Stimulated activated naive CD8-positive, alpha-beta T cell treated with anti-CD3 and anti-CD28 coated beads, Interleukin-15, Interleukin-2, amounts not matched to agents 100 ng/mL and 50 ng/mL, for 24 hours (primary cell): Measurements from ENCODE around the gene MTA3.

Source experiments
- H3K27ac Mint-ChIP-seq: one replicate; pipeline ENCODE4 v1.8.0; 2021; ENCODE audit warnings: mild to moderate bottlenecking, mixed read lengths
- H3K27me3 Mint-ChIP-seq: one replicate; pipeline ENCODE4 v1.8.0; 2021; ENCODE audit warnings: mixed read lengths
- H3K36me3 Mint-ChIP-seq: one replicate; pipeline ENCODE4 v1.8.0; 2021; ENCODE audit warnings: low read depth, mixed read lengths
- H3K4me1 Mint-ChIP-seq: one replicate; pipeline ENCODE4 v1.8.0; 2021; ENCODE audit warnings: low read depth, mixed read lengths
- H3K4me3 Mint-ChIP-seq: one replicate; pipeline ENCODE4 v1.8.0; 2021; ENCODE audit warnings: mild to moderate bottlenecking, mixed read lengths
- H3K9me3 Mint-ChIP-seq: one replicate; pipeline ENCODE4 v1.8.0; 2021; ENCODE audit warnings: mixed read lengths

MTA3 gene

DNA sequence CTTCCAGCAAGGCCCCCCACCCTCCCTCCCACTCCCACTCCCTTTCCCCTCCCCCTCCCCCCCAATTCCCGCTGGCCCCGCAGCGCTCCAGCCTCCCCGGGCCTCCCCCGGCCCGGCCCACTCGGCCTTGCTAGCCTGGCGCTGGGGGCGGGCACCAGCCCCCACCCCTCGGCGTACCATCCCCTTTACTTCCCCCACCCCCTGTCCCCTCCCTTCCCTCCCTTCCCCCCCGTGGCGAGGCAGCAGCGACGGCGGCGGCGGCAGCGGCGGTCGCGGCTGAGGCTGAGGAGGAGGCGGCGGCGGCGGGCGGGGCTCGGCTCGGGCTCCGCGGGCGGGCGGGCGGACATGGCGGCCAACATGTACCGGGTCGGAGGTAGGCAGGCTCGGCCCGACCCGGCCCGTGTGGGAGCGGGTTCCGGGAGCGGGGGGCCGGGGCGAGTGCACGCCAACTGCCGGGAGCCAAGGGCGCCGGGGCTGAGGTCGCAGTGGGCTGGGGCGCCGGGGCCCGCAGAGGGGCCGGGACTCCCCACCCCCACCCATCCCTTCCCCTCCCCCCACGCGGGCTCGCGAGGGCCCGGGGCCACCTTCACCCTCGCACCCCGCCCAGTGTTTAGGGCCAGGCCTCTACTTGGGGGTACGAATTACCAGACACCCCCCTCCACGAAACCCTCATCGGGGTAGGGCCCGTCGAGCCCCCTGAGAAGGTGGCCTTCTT lies at the start of gene MTA3:
Gene MTA3 (plus strand): TSS at position 232 of the 715 bp plus-strand sequence. CDS start 114 bp downstream, at position 346.
- H3K27me3 Mint-ChIP-seq = no peaks in the 10 kb centered on the region
- peaks cover 13% of the 10 kb centered on the region for H3K36me3 Mint-ChIP-seq
- peak within 1 kb of the TSS; percentile 88 for H3K4me3 Mint-ChIP-seq
- no peaks in the 10 kb centered on the region for H3K9me3 Mint-ChIP-seq
- H3K4me1 Mint-ChIP-seq = peaks cover 32% of the 10 kb centered on the region
- H3K27ac Mint-ChIP-seq = peak within 1 kb of the TSS; percentile 94

DNA sequence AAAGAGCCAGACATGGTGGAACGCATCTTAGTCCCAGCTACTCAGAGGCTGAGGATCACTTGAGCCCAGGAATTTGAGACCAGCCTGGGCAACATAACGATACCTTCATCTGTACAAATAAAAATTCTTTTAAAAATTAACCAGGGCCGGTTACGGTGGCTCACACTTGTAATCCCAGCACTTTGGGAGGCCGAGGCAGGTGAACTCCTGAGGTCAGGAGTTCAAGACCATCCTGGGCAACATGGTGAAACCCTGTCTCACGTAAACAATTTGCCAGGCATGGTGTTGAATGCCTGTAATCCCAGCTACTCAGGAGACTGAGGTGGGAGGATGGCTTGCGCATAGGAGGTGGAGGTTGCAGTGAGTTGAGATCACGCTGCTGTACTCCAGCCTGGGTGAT lies 48.8 kb upstream of the MTA3 start:
- H3K4me3 Mint-ChIP-seq = no peak overlapping the region
- H3K27ac Mint-ChIP-seq = no peak overlapping the region
- H3K9me3 Mint-ChIP-seq = no peaks in the 10 kb centered on the region
- H3K27me3 Mint-ChIP-seq = no peaks in the 10 kb centered on the region
- H3K36me3 Mint-ChIP-seq = no peaks in the 10 kb centered on the region
- H3K4me1 Mint-ChIP-seq = no peaks in the 10 kb centered on the region

DNA sequence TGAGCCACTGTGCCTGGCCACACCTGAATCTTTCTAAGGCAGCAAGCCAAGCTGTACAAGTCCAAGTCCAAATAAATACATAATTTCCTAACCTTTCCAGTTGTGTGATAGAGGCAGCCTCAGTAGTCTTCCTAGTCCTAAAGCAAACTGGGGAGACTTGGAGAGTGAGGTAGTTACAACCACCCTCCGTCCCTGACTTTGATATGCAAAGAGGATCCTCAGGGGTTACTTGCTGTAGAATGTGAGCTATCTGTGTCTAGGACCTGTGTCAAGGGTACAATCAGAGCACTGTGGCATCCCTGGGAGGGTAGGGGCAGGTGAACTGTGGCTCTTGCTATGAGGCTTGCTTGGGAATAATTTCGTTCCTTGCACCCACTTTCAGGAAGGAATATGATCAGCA lies 46.4 kb upstream of the MTA3 start:
- no peaks in the 10 kb centered on the region for H3K27me3 Mint-ChIP-seq
- no peak overlapping the region for H3K4me3 Mint-ChIP-seq
- H3K4me1 Mint-ChIP-seq = no peaks in the 10 kb centered on the region
- no peak overlapping the region for H3K27ac Mint-ChIP-seq
- H3K9me3 Mint-ChIP-seq = no peaks in the 10 kb centered on the region
- H3K36me3 Mint-ChIP-seq = no peaks in the 10 kb centered on the region

DNA sequence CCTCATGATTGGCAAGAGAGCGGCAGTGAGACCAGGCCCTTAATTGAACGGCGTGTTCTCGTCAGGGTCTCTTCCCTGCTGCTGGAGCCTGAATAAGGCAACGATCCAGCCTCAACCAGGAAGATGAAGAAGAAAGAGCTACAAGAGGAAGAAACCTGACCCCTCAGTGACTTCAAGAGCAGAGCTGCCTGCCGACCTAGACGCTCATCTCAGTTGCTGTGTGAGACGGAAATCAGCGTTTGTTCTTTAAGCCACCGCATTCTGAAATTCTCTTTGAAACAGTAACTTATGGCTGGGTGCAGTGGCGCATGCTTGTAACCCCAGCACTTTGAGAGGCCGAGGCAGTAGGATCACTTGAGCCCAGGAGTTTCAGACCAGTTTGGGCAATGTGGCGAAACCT lies 45.1 kb upstream of the MTA3 start:
- Mint-ChIP-seq H3K36me3 (no peaks in the 10 kb centered on the region), H3K9me3 (no peaks in the 10 kb centered on the region), H3K4me1 (no peaks in the 10 kb centered on the region), H3K27me3 (no peaks in the 10 kb centered on the region), H3K4me3 (no peak overlapping the region), H3K27ac (no peak overlapping the region)

DNA sequence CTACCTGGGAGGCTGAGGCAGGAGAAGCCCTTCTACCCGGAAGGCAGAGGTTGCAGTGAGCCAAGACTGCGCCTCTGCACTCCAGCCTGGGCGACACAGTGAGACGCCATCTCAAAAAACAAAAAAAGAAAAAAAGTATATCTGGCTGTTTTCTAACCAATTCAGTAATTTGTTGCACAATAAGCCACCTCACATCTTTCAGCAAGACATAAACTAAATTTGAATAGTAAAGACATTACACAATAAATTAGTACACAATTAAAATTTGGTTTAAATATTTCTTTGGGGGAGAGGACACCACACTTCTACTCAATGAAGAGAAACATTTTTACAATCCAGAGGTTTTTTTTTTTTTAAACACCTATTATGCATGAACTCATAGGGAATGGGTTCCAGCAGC lies 36.0 kb upstream of the MTA3 start:
- H3K4me1 Mint-ChIP-seq = no peaks in the 10 kb centered on the region
- no peaks in the 10 kb centered on the region for H3K9me3 Mint-ChIP-seq
- H3K36me3 Mint-ChIP-seq = no peaks in the 10 kb centered on the region
- H3K4me3 Mint-ChIP-seq = no peak overlapping the region
- H3K27ac Mint-ChIP-seq = no peak overlapping the region
- H3K27me3 Mint-ChIP-seq = no peaks in the 10 kb centered on the region

DNA sequence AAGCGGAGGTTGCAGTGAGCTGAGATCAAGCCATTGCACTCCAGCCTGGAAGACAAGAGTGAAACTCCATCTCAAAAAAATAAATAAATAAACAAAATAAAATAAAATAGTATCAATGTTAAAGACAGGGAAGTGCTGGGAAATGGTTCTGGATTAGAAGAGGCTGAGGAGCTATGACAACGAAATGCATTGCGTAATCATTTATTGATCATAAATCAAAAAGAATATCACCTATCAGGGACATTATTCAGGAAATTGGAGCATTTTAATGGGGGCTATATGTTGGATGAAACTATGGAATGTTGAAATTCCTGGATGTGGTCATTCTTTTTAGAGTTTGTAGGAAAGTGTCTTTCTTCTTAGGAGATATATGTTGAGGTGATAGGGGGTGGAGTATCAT lies 30.9 kb upstream of the MTA3 start:
- no peaks in the 10 kb centered on the region for H3K27me3 Mint-ChIP-seq
- H3K9me3 Mint-ChIP-seq = no peaks in the 10 kb centered on the region
- H3K4me3 Mint-ChIP-seq = no peak overlapping the region
- H3K27ac Mint-ChIP-seq = no peak overlapping the region
- no peaks in the 10 kb centered on the region for H3K4me1 Mint-ChIP-seq
- H3K36me3 Mint-ChIP-seq = no peaks in the 10 kb centered on the region

DNA sequence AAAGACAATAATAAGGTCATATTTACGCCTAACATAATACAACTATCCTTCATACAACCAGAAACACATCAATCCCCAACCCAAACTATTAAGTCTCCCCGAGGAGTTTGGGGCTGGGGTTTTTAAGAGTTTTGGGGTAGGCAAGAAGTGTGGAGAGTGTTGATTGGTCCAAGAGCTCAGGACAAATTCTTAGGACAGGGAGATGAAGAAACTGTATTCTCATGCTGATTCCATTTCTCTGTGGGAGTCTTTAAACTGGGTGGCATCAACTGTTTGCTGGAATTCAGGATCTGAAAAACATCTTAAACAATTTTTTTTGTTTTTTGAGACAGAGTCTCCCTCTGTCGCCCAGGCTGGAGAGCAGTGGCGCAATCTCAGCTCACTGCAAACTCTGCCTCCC lies 25.6 kb upstream of the MTA3 start:
- H3K9me3 Mint-ChIP-seq = no peaks in the 10 kb centered on the region
- H3K4me1 Mint-ChIP-seq = peaks cover 6% of the 10 kb centered on the region
- no peak overlapping the region for H3K27ac Mint-ChIP-seq
- H3K36me3 Mint-ChIP-seq = no peaks in the 10 kb centered on the region
- no peak overlapping the region for H3K4me3 Mint-ChIP-seq
- no peaks in the 10 kb centered on the region for H3K27me3 Mint-ChIP-seq

DNA sequence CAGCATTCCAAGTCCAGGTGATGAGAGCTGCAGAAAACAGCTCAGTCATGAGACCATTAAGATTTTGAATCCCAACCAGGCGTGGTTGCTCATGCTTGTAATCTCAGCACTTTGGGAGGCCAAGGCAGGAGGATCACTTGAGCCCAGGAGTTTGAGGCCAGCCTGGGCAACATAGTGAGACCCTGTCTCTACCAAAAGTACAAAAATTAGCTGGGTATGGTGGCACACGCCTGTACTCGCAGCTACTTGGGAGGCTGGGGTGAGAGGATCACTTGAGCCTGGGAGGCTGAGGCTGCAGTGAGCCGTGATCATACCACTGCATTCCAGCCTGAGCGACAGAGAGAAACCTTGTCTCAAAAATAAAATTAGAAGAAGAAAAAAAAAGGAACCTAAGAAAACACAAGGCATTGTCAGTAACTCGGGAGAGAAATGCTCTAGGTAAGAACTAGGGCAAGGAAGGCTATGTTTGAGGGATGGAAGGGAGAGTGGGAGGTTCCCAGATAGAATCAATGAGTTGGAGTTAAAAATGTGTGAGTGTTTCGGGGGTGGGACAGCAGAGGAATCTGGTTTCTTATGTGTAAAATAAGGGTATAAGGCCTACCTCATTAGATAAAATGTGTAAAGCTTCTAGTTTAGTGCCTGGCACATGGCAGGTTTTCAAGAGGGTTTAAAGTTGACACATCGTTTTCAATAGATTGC lies 23.3 kb upstream of the MTA3 start:
- H3K36me3 Mint-ChIP-seq = no peaks in the 10 kb centered on the region
- H3K4me1 Mint-ChIP-seq = peaks cover 6% of the 10 kb centered on the region
- H3K9me3 Mint-ChIP-seq = no peaks in the 10 kb centered on the region
- H3K27ac Mint-ChIP-seq = no peak overlapping the region
- no peak overlapping the region for H3K4me3 Mint-ChIP-seq
- H3K27me3 Mint-ChIP-seq = no peaks in the 10 kb centered on the region

DNA sequence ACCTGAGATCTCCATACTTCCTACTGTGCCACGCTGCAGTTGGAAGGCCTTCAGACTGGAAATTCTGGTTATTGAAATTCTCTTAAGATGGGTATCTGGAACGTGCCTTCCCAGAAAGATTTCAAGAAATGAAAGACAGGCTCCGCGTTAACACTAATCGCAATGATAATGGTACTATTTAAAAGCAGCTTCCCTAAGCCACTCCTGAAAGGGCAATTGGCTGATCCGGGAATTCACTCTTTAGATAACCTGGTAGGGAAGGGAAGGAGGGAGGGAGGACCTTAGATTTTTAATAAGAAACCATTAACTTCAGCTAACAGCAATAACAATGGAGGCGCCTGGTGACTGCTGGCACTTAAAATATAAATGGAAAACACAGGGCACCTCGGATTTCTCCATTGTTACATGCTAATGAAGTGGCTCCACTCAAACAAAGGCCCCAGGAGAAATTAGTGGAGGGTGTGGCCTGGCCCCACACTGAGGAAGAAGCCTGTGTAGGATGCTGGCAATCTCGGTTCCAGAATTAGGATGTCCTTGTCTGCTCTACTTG lies 22.5 kb upstream of the MTA3 start:
- H3K4me3 Mint-ChIP-seq = no peak overlapping the region
- no peak overlapping the region for H3K27ac Mint-ChIP-seq
- peaks cover 6% of the 10 kb centered on the region for H3K4me1 Mint-ChIP-seq
- no peaks in the 10 kb centered on the region for H3K36me3 Mint-ChIP-seq
- H3K27me3 Mint-ChIP-seq = no peaks in the 10 kb centered on the region
- H3K9me3 Mint-ChIP-seq = no peaks in the 10 kb centered on the region

DNA sequence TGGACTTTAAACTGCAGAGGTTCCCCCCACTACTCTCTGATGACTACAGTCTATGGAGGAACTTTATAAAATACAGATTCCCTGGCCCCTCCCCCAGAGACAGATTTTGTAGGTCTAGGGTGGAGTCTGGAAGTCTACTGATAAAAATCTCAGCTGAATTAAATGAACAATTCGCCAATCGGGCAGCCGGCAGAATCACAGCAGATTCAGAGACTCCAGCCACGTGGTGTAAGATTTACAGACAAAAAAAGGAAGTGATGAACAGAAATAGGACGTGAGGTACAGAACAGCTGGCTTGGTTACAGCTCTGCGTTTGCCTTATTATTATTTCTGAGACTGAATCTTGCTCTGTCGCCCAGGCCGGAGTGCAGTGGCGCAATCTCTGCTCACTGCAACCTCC lies 21.4 kb upstream of the MTA3 start:
- Mint-ChIP-seq H3K4me3 (no peak overlapping the region), H3K4me1 (peaks cover 6% of the 10 kb centered on the region), H3K36me3 (no peaks in the 10 kb centered on the region), H3K27me3 (no peaks in the 10 kb centered on the region), H3K27ac (no peak overlapping the region), H3K9me3 (no peaks in the 10 kb centered on the region)

DNA sequence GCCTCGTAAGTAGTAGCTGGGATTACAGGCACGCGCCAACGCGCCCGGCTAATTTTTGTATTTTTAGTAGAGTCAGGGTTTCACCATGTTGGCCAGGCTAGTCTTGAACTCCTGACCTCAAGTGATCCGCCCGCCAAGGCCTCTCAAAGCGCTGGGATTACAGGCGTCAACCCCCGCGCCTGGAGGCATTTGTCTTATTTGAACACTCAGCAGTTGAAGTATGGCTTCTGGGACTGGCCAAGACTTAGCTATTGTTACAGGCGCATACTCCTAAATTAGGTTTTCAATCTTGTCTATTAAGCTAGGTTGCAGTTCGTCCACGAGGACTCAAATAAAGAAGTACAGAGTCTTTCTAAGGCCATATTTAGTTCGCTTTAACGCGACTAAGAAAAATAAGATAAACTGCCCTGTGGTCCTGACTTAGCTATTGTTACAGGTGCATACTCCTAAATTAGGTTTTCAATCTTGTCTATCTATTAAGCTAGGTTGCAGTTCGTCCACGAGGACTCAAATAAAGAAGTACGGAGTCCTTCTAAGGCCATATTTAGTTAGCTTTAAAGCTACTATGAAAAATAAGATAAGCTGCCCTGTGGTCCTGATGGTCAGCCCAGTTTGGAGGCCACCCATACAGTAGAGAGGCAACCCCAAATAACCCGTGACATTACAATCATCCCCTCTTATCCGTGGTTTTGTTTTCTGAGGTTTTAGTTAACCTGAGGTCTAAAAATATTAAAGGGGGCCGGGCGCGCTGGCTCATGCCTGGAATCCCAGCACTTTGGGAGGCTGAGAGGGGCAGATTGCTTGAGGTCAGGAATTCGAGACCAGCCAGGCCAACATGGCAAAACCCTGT lies 20.8 kb upstream of the MTA3 start:
- no peaks in the 10 kb centered on the region for H3K9me3 Mint-ChIP-seq
- no peaks in the 10 kb centered on the region for H3K36me3 Mint-ChIP-seq
- no peak overlapping the region for H3K4me3 Mint-ChIP-seq
- H3K27ac Mint-ChIP-seq = no peak overlapping the region
- H3K4me1 Mint-ChIP-seq = peaks cover 6% of the 10 kb centered on the region
- H3K27me3 Mint-ChIP-seq = no peaks in the 10 kb centered on the region

DNA sequence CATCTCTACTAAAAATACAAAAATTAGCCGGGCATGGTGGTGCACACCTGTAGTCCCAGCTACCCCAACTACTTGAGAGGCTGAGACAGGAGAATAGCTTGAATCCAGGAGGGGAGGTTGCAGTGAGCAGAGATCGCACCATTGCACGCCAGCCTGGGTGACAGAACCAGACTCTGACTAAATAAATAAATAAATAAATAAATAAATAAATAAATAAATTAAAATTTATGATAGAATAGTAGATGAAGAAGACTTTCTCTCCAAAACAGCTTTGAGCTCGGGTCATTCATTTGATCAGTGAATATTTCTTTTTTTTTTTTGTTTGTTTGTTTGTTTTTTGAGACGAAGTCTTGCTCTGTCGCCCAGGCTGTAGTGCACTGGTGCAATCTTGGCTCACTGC lies 17.6 kb upstream of the MTA3 start:
- Mint-ChIP-seq H3K4me3 (no peak overlapping the region), H3K27me3 (no peaks in the 10 kb centered on the region), H3K9me3 (no peaks in the 10 kb centered on the region), H3K27ac (no peak overlapping the region), H3K36me3 (no peaks in the 10 kb centered on the region), H3K4me1 (peaks cover 6% of the 10 kb centered on the region)

DNA sequence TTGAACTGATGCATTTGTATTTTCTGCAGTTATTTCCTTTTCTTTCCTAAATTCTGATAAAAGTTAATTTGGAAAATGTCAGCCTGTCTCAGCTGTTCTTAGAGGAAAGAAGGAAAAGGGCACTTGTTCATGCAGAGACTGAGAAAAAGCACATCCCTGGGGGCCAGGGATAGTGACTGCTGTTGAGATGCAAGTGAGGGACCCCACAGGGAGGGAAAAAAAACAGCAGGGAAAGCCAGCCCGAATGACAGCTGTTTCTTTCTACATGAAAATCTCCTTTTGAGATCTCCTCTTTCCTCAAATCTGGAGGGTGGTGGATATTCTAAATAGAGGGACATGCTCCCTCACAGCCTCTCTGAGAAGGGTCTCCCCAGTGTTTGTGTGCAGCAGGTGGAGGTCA lies 14.0 kb upstream of the MTA3 start:
- Mint-ChIP-seq H3K9me3 (no peaks in the 10 kb centered on the region), H3K4me3 (no peak overlapping the region), H3K4me1 (no peaks in the 10 kb centered on the region), H3K27me3 (no peaks in the 10 kb centered on the region), H3K27ac (no peak overlapping the region), H3K36me3 (no peaks in the 10 kb centered on the region)

DNA sequence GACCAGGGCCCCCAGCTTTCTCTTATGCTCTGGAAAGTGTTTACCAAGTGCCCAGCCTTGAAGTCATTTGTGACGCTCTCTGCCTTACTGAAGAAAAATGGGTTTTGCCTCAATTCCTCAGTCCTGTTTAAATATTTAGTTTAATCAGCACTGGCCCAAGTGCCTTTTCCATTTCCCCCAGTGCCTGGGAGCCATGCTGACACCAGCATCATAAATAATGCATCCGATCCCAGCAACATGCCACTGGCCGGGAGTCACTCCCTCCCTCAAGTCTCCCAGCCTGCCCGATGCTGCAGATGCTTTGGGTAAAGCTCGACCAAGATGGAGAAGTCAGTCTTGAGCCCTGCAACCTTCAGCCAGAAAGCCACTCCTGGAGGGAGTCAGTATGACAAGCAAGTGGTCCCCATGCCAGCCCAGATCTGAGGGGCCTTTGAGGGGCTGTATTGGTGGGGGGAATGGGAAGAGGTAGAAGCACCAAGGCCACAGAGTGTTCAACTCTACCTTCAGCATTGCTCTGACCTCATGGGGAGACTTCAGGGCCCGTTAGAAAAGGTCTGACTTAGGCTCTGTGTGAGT lies 12.0 kb upstream of the MTA3 start:
- Mint-ChIP-seq H3K27me3 (no peaks in the 10 kb centered on the region), H3K4me1 (no peaks in the 10 kb centered on the region), H3K4me3 (no peak overlapping the region), H3K27ac (no peak overlapping the region), H3K9me3 (no peaks in the 10 kb centered on the region), H3K36me3 (no peaks in the 10 kb centered on the region)

DNA sequence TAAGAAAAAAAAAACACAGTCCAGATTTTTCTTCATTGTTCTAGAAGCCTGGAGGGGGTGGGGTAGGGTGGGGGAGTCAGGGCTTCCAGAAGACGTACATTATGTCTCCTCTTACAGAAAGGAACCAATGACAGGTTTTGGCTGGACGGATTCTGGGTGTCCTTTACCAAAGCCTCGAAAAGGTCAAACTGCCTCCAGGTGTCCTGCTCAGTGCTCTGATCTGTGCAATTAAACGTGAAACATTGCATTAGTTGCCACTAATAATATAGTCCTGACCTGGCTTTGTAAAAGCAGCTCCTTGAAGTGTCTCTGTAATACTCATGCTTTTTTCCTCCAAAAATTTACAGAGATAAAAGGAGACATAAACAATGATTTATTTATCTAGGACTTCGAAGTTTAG lies 11.1 kb upstream of the MTA3 start:
- no peaks in the 10 kb centered on the region for H3K27me3 Mint-ChIP-seq
- no peaks in the 10 kb centered on the region for H3K9me3 Mint-ChIP-seq
- H3K27ac Mint-ChIP-seq = no peak overlapping the region
- H3K36me3 Mint-ChIP-seq = no peaks in the 10 kb centered on the region
- H3K4me1 Mint-ChIP-seq = peaks cover 6% of the 10 kb centered on the region
- no peak overlapping the region for H3K4me3 Mint-ChIP-seq
